Prostate gland (tissue), 2 donors: ENCODE results near the gene ZBTB16. TPM values are rescaled to one million over a fixed set of nuclear protein-coding genes. Genes with fewer than 3 reads are reported as not detected.

Experiments
- DNase-seq: peaks from one replicate; pipeline ENCODE4 v3.0.0-alpha.2; 2019; ENCODE audit warnings: low spot score
- H3K27ac ChIP-seq, 2 donors: fragments of 200-600 bp; sonication (generic); 2 replicates each; pipeline ENCODE4 v1.5.1; 2017 to 2019
- H3K27me3 ChIP-seq: fragments of 200-600 bp; sonication (generic); replicated peaks from 2 replicates; pipeline ENCODE4 v1.5.1; 2019; ENCODE audit not compliant: insufficient read depth
- H3K36me3 ChIP-seq, 2 donors: fragments of 200-600 bp; sonication (generic); 1 replicate in 1 of 2; 2 replicates in 1 of 2; pipeline versions ENCODE4 v1.5.1 to v1.8.1; 2017 to 2019
- H3K4me1 ChIP-seq: fragments of 200-600 bp; sonication (generic); replicated peaks from 2 replicates; pipeline ENCODE4 v1.5.1; 2019
- H3K4me3 ChIP-seq, 2 donors: fragments of 200-600 bp; sonication (generic); 2 replicates each; pipeline ENCODE4 v1.5.1; 2017 to 2019
- H3K9me3 ChIP-seq: fragments of 200-600 bp; sonication (generic); 2 replicates; pipeline ENCODE4 v1.5.1; 2017
- POLR2A ChIP-seq: fragments of 450-650 bp; IDR thresholded peaks from one replicate; pipeline ENCODE4 v1.6.1; 2016; ENCODE audit warnings: antibody characterized with exemption, mild to moderate bottlenecking
- POLR2AphosphoS5 ChIP-seq: sonication (generic); formaldehyde crosslinking; IDR thresholded peaks from one replicate; pipeline ENCODE4 v1.6.1; 2017; ENCODE audit warnings: antibody characterized with exemption
- WGBS: methylation state at CpG from one replicate; pipeline ENCODE4 v1.1.5; 2018; 5-methylcytosine and 5-hydroxymethylcytosine counted together
- intact Hi-C: fragments of 100-400 bp; cut with DNase I; formaldehyde crosslinking; loops from one replicate; pipeline ENCODE4 v1.14.2; 2022
- total RNA-seq, 2 donors: library from RNA; depleted of rRNA; stranded (reverse); fragments of >200 nt; gene quantifications; one replicate each; pipeline ENCODE4 v1.1.0, GENCODE V29; 2016
- TF ChIP-seq, protein P1 (sequence below), 4 experiments: fragments of 200-600 bp in 2 of 4; fragments of 450-650 bp in 2 of 4; sonication (generic) in 2 of 4; IDR thresholded peaks; 1 replicate in 3 of 4; 2 replicates in 1 of 4; pipeline ENCODE4 v1.5.1; 2016 to 2019; ENCODE audit warnings: antibody characterized with exemption in 4 of 4, mild to moderate bottlenecking in 2 of 4, moderate library complexity in 2 of 4

Gene ZBTB16
- total RNA-seq, 2 donors from 2014 or later, result 171 to 230 TPM

DNA sequence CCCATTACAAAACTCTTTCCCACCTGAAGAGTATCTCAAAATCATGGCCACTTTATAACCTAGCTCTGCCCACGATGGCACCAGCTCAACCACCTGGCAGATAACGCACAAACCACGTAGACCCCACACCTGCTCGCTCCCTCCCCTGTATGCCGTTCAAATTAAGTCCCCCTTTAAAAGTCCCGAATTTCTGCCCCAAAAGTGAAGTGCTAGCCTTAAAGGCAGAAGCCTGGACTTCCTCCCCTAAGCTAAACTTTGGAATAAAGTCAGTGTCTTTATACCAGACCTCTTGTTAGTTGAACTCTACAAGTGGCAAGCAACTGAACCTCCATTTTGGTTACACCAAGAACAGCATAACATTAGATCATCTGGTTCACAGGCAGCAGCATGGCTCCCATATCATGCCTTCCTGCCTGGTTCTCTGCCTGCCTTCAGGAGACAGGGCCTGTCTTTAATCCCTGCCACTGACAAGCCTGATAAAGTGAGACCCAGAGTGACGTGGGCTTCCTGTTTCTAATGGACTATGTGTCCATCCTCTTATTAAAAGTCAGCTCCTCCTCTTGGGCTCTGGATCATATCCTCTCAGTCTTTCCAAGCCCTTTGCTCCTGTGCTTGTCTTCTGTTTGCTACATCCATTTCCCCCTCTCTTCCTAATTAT is 204.1 kb downstream of the ZBTB16 start:
- no peak for DNase-seq
- Histone ChIP-seq H3K27me3 (no peaks in the 10 kb centered on the region), H3K36me3 (no peaks in the 10 kb centered on the region), H3K27ac (no peak overlapping the region), H3K9me3 (no peaks in the 10 kb centered on the region), H3K4me1 (peaks cover 12% of the 10 kb centered on the region), H3K4me3 (no peak overlapping the region)
- no peak for TF ChIP-seq POLR2A
- TF ChIP-seq POLR2AphosphoS5, result no peak
- TF ChIP-seq, protein P1, sequence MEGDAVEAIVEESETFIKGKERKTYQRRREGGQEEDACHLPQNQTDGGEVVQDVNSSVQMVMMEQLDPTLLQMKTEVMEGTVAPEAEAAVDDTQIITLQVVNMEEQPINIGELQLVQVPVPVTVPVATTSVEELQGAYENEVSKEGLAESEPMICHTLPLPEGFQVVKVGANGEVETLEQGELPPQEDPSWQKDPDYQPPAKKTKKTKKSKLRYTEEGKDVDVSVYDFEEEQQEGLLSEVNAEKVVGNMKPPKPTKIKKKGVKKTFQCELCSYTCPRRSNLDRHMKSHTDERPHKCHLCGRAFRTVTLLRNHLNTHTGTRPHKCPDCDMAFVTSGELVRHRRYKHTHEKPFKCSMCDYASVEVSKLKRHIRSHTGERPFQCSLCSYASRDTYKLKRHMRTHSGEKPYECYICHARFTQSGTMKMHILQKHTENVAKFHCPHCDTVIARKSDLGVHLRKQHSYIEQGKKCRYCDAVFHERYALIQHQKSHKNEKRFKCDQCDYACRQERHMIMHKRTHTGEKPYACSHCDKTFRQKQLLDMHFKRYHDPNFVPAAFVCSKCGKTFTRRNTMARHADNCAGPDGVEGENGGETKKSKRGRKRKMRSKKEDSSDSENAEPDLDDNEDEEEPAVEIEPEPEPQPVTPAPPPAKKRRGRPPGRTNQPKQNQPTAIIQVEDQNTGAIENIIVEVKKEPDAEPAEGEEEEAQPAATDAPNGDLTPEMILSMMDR (IDR thresholded peaks at IDR 0.05), result no peak
- 70% methylated on average over 7 of the region's 7 CpGs for WGBS
- intact Hi-C loops, result loop anchor here (2.0 kb wide), 1 partner anchor 367 kb away; no protein-coding TSS in a partner anchor

DNA sequence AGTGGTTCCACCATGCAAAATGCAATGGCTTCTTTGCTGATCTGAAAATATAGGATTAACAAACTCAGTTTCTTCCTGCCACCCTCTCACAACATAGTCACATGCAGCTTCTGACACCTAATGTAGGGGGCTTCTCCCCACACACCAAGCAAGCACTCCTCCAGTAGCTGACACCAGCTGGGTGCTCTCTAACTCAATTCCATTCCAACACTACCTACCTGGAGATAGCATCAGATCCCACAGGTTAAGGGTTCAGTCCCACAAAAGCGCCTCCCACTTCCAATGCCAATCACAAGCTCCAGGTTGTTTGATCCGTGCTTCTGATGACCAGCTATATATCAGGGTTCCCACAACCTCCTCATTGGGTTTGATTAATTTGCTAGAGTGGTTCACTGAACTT is 204.9 kb downstream of the ZBTB16 start:
- no peak for DNase-seq
- TF ChIP-seq POLR2A (no peak), POLR2AphosphoS5 (no peak)
- TF ChIP-seq, protein P1 (IDR thresholded peaks at IDR 0.05), result no peak
- WGBS, result 77% methylated on average over 2 of the region's 2 CpGs
- Histone ChIP-seq H3K9me3 (no peaks in the 10 kb centered on the region), H3K4me3 (no peak overlapping the region), H3K4me1 (peaks cover 11% of the 10 kb centered on the region), H3K27ac (no peak overlapping the region), H3K36me3 (no peaks in the 10 kb centered on the region), H3K27me3 (no peaks in the 10 kb centered on the region)
- intact Hi-C loops, result no loop called here

GRCh38 chr11:114265122-114265878 is 205.8 kb downstream of the ZBTB16 start:
- Histone ChIP-seq H3K9me3 (no peaks in the 10 kb centered on the region), H3K27me3 (no peaks in the 10 kb centered on the region), H3K4me1 (peaks cover 4% of the 10 kb centered on the region), H3K4me3 (no peak overlapping the region), H3K36me3 (no peaks in the 10 kb centered on the region), H3K27ac (no peak overlapping the region)
- DNase-seq, result no peak
- intact Hi-C loops, result no loop called here
- WGBS, result 73% methylated on average over 8 of the region's 8 CpGs
- TF ChIP-seq POLR2AphosphoS5, result no peak
- TF ChIP-seq, protein P1 (IDR thresholded peaks at IDR 0.05), result no peak
- no peak for TF ChIP-seq POLR2A

DNA sequence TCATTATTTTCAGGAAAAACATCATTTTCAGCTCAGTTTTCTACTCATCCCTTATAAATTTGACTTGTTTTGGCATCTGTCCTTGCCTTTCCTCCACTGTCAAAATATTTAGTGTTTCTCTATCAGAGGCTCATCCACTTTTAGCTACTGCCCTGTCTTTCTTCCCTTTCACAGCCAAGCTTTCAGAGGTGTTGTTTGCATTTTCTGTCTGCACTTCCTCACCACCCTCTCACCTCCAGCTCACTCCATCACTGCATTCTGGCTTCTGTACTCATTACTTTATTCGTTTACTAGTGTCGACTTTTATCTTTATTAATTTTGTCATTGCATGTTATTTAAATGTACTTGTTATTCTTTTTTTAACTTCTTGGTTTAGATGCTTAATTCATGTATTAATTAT is 210.0 kb downstream of the ZBTB16 start:
- Histone ChIP-seq H3K27ac (no peak overlapping the region), H3K9me3 (no peaks in the 10 kb centered on the region), H3K4me3 (no peak overlapping the region), H3K27me3 (no peaks in the 10 kb centered on the region), H3K4me1 (no peaks in the 10 kb centered on the region), H3K36me3 (no peaks in the 10 kb centered on the region)
- 88% methylated on average over 2 of the region's 2 CpGs for WGBS
- no peak for DNase-seq
- TF ChIP-seq, protein P1 (IDR thresholded peaks at IDR 0.05), result no peak
- TF ChIP-seq POLR2AphosphoS5 (no peak), POLR2A (no peak)
- intact Hi-C loops, result no loop called here
